Measurements from ENCODE around the gene CLIC4.

DNA sequence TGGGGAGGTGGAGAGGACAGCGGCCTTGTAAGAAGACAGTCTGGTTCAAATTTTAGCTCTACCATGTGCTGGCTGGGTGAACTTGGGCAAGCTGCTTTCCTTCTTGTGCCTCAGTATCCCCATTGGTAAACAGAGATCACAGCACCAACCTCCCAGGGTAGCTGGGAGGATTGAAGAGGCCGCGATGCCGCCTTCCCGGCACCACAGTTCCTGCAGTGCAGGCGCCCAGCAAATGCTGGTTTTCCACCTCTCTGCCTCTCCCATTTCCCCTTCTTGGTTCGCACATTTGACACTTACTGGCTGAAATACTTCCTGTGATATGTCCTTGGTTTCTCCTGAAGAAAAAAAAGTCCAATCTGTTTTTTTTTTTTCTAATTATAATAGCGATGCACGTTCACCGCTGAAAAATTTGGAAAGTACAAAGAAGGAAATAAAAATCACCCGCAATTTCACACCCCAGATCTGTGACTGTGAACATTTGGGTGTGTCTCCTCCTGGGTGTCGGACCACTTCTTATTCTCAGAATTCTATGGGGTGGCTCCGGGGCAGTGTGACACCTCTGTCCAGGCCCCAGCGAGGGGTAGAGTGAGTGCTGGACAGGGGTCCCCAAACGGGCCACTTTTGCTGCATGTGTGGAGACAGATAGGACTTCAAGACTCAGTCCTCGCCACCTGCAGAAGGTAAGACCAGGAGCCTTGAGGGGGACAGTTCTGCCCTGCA is 111.7 kb downstream of the CLIC4 start:
- TF ChIP-seq, protein P1, sequence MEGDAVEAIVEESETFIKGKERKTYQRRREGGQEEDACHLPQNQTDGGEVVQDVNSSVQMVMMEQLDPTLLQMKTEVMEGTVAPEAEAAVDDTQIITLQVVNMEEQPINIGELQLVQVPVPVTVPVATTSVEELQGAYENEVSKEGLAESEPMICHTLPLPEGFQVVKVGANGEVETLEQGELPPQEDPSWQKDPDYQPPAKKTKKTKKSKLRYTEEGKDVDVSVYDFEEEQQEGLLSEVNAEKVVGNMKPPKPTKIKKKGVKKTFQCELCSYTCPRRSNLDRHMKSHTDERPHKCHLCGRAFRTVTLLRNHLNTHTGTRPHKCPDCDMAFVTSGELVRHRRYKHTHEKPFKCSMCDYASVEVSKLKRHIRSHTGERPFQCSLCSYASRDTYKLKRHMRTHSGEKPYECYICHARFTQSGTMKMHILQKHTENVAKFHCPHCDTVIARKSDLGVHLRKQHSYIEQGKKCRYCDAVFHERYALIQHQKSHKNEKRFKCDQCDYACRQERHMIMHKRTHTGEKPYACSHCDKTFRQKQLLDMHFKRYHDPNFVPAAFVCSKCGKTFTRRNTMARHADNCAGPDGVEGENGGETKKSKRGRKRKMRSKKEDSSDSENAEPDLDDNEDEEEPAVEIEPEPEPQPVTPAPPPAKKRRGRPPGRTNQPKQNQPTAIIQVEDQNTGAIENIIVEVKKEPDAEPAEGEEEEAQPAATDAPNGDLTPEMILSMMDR (IDR thresholded peaks at IDR 0.05): no peak
- no peak for TF ChIP-seq POLR2A (IDR thresholded peaks at IDR 0.05)
